Fibroblast of villous mesenchyme (primary cell): ENCODE measurements around the gene ABHD16B. TPM values are rescaled to one million over a fixed set of nuclear protein-coding genes. Genes with fewer than 3 reads are reported as not detected.

Experiments used
- DNase-seq: peaks from one replicate; pipeline ENCODE4 v3.0.0-alpha.2; 2010; ENCODE audit warnings: low read depth
- H3K4me3 ChIP-seq: 2 replicates; pipeline ENCODE4 v1.5.1; 2011; ENCODE audit warnings: low read depth, mild to moderate bottlenecking, low read length
- total RNA-seq: library from RNA; depleted of rRNA; stranded (reverse); fragments of >200 nt; gene quantifications from 2 replicates; pipeline ENCODE4 v1.2.3, GENCODE V29; 2012
- TF ChIP-seq, protein P1 (sequence below): IDR thresholded peaks from 2 replicates; pipeline ENCODE4 v1.5.1; 2012; ENCODE audit warnings: low read depth, mild to moderate bottlenecking, low read length; ENCODE audit not compliant: insufficient read depth

Gene ABHD16B
- total RNA-seq, 1 donor, result not detected

GRCh38 chr20:63894358-63895201 lies 33.3 kb downstream of the ABHD16B start, which contains the start of gene DNAJC5:
Gene DNAJC5, plus strand, starts transcription at chr20:63895126. Its CDS starts 33,220 bp downstream, at chr20:63928346.
- peak; percentile 91 for DNase-seq
- H3K4me3 ChIP-seq, result peak within 1 kb of the TSS; percentile 70
- TF ChIP-seq, protein P1, sequence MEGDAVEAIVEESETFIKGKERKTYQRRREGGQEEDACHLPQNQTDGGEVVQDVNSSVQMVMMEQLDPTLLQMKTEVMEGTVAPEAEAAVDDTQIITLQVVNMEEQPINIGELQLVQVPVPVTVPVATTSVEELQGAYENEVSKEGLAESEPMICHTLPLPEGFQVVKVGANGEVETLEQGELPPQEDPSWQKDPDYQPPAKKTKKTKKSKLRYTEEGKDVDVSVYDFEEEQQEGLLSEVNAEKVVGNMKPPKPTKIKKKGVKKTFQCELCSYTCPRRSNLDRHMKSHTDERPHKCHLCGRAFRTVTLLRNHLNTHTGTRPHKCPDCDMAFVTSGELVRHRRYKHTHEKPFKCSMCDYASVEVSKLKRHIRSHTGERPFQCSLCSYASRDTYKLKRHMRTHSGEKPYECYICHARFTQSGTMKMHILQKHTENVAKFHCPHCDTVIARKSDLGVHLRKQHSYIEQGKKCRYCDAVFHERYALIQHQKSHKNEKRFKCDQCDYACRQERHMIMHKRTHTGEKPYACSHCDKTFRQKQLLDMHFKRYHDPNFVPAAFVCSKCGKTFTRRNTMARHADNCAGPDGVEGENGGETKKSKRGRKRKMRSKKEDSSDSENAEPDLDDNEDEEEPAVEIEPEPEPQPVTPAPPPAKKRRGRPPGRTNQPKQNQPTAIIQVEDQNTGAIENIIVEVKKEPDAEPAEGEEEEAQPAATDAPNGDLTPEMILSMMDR, result no peak

DNA sequence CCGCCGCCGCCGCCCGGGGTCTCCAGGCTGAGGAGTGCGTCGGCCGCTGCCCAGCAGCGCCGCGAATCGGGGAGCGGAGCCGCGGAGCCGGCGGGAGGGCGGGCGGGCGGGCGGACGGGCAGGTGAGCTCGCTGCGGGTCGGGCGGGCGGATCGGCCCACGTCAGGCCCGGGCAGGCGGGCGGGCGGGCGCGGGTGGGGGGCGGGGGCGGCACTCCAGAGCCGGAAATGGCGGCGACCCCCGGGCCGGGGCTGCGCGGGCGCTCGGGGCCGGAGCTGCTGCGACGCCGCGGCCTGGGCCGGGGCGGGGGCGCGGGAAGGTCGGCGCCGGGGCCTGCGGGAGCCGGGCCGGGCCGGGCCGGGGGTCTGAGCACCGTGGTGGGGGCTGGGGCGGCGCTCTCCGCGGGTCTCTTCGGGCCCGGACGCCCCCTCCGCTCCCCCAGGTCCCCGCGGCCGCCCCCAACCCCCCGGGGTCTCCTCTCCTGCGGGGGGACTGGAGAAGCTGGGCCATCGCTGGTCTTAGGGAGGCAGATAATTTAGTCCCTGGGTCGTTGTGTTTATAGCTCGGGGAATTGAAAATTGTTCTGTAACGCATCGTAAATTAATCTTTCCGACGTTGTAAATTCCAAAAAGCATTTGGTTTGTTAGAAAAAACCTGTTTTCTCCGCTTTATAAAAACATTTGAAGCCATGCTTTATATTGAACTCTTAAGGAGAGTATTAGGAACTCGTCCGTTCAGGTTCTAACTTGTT lies 34.1 kb downstream of the ABHD16B start:
- H3K4me3 ChIP-seq, result peak overlapping the region; percentile 70
- DNase-seq, result no peak

DNA sequence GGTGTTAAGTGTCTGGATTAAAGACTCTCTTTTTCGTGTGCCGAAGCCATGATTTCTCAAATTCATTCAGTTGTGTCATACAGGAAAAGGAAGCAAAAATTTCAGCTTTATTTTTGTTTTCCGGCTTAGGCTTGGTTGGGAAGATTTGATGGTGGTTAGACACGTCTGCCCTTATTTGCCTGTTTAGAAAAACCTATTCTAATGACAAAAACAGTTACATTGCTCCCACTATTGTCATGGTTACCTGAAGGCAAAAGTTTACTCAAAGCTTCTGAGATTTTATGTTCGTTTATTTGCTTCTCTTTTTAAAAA lies 34.6 kb downstream of the ABHD16B start:
- peak; percentile 25 for DNase-seq
- TF ChIP-seq, protein P1, result no peak
- H3K4me3 ChIP-seq, result peak overlapping the region; percentile 70

More for the DNA sequence above, 34.1 kb downstream of the ABHD16B start:
- TF ChIP-seq, protein P1, result no peak

- peak; percentile 46 for DNase-seq
- TF ChIP-seq, protein P1, result no peak
- peak overlapping the region; percentile 70 for H3K4me3 ChIP-seq
Measured at GRCh38 chr20:63896264-63897105, 35.2 kb downstream of the ABHD16B start.

- TF ChIP-seq, protein P1, result no peak
- DNase-seq, result no peak
- H3K4me3 ChIP-seq, result no peak overlapping the region
Measured at GRCh38 chr20:63897978-63898561, 36.8 kb downstream of the ABHD16B start.
